Stimulated activated CD8-positive, alpha-beta memory T cell treated with anti-CD3 and anti-CD28 coated beads, Interleukin-12 subunit alpha, Interleukin-12 subunit beta, amount 100 ng/mL, for 4 hours (primary cell): ENCODE results near the gene ANKRD24.
A peak's percentile ranks its signal among the peaks of the same experiment; 100 is the strongest.
"Not testable (repeated sequence)": the region's sequence is repeated elsewhere in the genome, so short reads cannot be mapped to it uniquely, and the experiment has no call there.

ENCODE experiments used
- DNase-seq: peaks from one replicate; pipeline ENCODE4 v3.0.0-alpha.2; 2020; ENCODE audit warnings: low read depth

Gene ANKRD24

DNA sequence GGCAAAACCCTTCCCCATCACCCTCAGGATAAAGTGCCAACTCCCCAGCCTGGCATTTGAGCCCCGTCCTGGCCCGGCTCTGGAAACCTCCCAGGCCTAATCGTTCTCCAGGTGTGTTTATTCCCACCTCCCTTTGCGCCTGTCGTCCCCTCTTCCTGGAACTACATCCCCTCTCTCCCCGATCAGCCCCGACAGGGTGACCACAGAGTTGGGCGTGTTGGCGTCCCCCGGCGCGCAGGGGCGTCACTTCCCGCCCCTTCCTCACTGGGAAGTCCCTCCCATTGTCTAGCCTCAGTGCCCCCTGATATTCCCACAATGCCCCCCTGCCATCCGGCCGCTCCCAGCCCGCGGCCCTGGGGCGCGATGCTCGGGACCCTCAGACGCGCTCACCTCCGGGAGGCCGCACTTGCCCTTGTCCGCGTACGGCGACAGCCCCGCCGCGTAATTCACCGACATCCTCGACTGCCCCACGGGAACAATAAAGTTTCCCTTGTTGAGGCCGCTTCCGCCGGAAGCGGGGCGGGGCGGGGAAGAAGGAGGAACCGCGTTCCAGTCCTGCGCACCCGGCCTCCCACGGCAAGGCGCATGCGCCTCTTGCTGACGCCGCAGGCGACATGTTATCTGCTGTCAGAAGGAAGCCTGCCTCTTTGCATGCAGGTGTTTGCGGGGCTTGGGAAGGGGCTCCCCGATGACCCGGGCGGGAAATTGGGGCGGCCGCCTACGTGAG lies at the start of gene ANKRD24, which contains the start of gene SIRT6:
Gene ANKRD24, plus strand, starts transcription at position 606 of the 727 bp plus-strand sequence. CDS start 3,737 bp downstream, outside the sequence.
Gene SIRT6, minus strand, starts transcription at position 480 of the 727 bp plus-strand sequence. Its CDS starts 24 bp downstream, at position 456.
- peak; percentile 95 for DNase-seq

GRCh38 chr19:4134351-4134750 lies 48.1 kb upstream of the ANKRD24 start:
- DNase-seq: no peak

GRCh38 chr19:4135386-4135785 lies 47.1 kb upstream of the ANKRD24 start:
- not testable (repeated sequence) for DNase-seq

GRCh38 chr19:4136680-4137088 lies 45.8 kb upstream of the ANKRD24 start:
- DNase-seq: no peak

DNA sequence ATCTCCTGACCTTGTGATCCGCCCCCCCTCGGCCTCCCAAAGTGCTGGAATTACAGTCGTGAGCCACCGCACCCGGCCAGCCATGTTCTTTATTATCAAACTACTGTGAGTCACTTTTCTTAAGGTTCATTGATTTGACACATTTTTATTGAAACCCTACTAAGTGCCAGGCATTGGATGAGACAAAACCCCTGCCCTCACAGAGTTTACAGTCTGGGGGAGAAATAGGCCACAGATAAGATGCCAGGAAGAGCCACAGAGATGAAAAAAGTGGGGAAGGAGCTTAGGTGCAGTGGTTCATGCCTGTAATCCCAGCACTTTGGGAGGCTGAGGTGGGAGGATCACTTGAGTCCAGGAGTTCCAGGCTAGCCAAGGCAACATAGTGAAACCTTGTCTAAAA lies 44.0 kb upstream of the ANKRD24 start:
- DNase-seq: no peak

GRCh38 chr19:4139614-4140236 lies 42.8 kb upstream of the ANKRD24 start:
- DNase-seq: peak; percentile 63

DNA sequence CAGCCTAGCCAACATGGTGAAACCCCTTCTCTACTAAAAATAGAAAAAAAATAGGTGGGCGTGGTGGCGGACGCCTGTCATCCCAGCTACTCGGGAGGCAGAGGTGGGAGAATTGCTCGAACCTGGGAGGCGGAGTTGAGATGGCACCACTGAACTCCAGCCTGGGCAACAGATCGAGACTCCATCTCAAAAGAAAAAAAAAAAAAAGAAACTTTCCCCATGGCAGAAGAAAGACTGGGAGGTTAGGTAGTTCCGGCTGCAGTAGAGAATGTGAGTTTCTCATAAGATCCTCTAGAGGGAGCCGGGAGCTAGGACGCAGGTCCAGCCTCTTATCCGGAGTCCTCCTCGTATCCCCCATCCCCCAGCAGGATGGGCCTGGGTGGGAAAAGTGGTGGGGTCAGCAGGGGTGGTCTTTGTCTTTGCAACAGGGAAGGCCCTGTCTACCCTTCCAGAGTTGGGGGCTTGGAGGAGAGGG lies 42.2 kb upstream of the ANKRD24 start:
- no peak for DNase-seq

- not testable (repeated sequence) for DNase-seq
These were observed 39.6 kb upstream of the ANKRD24 start for GRCh38 chr19:4142916-4143315.

GRCh38 chr19:4144666-4145249 lies 37.7 kb upstream of the ANKRD24 start:
- no peak for DNase-seq

DNA sequence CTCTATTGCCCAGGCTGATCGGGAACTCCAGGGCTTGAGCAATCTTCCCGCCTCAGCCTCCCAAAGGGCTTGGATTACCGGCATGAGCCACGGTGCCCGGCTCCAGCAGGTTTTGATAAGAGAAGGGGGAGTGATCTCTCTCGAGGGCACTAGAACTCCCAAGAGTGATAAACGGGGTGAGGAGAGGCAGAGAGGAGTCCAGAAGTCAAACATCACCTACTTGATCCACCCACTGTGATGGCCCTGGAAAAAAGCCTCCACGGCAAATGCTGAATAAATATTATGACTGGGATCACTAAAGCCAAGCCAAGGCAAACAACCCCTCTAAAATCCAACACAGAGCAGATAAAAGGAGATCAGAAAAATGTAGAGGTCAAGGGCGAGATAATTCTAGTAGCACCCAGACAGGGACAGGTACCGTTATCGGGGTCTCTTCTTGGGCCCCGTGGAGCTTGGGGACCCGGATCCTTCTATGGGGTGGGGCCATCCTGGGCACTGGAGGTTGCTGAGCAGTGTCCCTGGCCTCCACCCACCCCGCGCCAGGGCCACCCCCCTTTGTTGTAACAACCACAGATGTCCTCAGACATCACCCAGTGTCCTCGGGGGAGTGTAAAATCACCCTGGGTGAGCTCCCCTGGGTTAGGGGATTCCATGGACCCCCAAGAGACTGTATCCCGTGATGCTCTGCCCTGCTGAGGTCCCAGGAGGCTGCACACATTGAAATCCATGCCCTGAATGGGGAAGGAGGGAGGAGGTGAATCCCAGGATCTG lies 32.8 kb upstream of the ANKRD24 start:
- DNase-seq: no peak

DNA sequence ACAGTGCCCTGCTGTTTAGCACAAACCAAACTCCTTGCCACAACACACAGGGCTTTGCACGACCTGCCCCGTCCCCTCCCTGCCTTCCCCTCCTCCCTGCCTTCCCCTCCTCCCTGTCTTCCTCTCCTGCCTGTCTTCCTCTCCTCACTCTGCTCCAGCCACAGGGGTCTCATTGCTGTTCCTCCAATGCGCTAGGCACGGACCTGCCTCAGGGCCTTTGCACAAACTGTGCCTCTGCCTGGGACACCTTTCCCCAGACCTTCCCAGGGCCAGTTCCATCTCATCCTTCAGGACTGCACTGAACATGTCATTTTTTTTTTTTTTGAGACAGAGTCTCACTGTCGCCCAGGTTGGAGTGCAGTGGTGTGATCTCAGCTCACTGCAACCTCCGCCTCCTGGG lies 30.9 kb upstream of the ANKRD24 start:
- DNase-seq: no peak

GRCh38 chr19:4152241-4152998 lies 30.1 kb upstream of the ANKRD24 start:
- no peak for DNase-seq

- DNase-seq: no peak
These were observed 27.7 kb upstream of the ANKRD24 start for GRCh38 chr19:4154571-4155312.

- no peak for DNase-seq
These were observed 25.3 kb upstream of the ANKRD24 start for GRCh38 chr19:4157164-4157563.

DNA sequence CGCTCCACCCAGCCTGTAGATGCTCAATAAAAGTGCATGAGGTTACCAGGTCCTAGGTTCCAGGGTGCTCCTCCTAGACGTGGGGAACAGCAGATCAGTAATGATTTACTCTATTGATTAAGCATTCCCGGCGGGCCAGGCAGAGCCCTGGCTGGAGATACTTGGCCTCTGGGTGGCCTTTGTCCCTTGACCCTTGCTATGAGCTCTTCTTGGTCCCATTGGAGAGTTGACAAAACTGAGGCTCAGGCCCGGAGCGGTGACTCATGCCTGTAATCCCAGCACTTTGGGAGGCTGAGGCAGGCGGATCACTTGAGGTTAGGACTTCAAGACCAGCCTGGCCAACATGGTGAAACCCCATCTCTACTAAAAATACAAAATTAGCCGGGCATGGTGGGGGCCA lies 24.5 kb upstream of the ANKRD24 start:
- not testable (repeated sequence) for DNase-seq

GRCh38 chr19:4161415-4162077 lies 20.9 kb upstream of the ANKRD24 start:
- no peak for DNase-seq

GRCh38 chr19:4164262-4164661 lies 18.2 kb upstream of the ANKRD24 start:
- no peak for DNase-seq

DNA sequence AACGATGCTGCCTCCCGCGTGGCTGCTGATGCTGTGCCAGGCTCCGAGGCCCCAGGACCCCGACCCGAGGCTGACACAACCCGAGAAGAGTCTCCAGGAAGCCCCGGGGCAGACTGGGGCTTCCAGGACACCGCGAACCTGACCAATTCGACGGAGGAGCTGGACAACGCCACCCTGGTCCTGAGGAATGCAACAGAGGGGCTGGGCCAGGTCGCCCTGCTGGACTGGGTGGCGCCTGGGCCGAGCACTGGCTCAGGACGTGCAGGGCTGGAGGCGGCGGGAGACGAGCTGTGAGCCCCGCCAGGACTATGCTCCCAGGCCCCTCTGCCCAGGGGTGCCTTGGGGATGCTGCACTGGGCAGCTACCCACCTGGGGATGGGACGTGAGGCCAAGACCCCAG lies 10.8 kb upstream of the ANKRD24 start:
- DNase-seq: no peak

GRCh38 chr19:4172861-4173473 lies 9.5 kb upstream of the ANKRD24 start:
- DNase-seq: peak; percentile 24
